Tibial nerve (tissue), 4 donors: ENCODE results near the gene CHST5. TPM values are rescaled to one million over a fixed set of nuclear protein-coding genes. Genes with fewer than 3 reads are reported as not detected.

ENCODE experiments used
- DNase-seq, 2 donors: peaks; one replicate each; pipeline ENCODE4 v3.0.0-alpha.2; 2019; ENCODE audit warnings: low spot score in 2 of 2
- H3K27ac ChIP-seq, 4 donors: fragments of 200-600 bp; sonication (generic) in 3 of 4; one replicate each; pipeline ENCODE4 v1.5.1; 2017 to 2019; ENCODE audit warnings: mild to moderate bottlenecking in 1 of 4
- H3K27me3 ChIP-seq, 2 donors: fragments of 200-600 bp; sonication (generic) in 1 of 2; one replicate each; pipeline versions ENCODE4 v1.5.1 to v1.6.0; 2017 to 2019
- H3K36me3 ChIP-seq, 3 donors: fragments of 200-600 bp; sonication (generic); one replicate each; pipeline ENCODE4 v1.5.1; 2018 to 2019
- H3K4me1 ChIP-seq, 4 donors: fragments of 200-600 bp; sonication (generic) in 3 of 4; one replicate each; pipeline ENCODE4 v1.5.1; 2017 to 2019
- H3K4me3 ChIP-seq, 4 donors: fragments of 200-600 bp; sonication (generic) in 3 of 4; one replicate each; pipeline ENCODE4 v1.5.1; 2017 to 2019; ENCODE audit warnings: mild to moderate bottlenecking in 1 of 4, moderate library complexity in 1 of 4
- H3K9me3 ChIP-seq, 4 donors: fragments of 200-600 bp; sonication (generic) in 3 of 4; one replicate each; pipeline ENCODE4 v1.5.1; 2017 to 2019
- CTCF ChIP-seq, 5 experiments: fragments of 200-600 bp in 3 of 5; fragments of 450-650 bp in 2 of 5; sonication (generic) in 3 of 5; IDR thresholded peaks; one replicate each; pipeline ENCODE4 v1.5.1; 2016 to 2019; ENCODE audit warnings: antibody characterized with exemption in 5 of 5, mild to moderate bottlenecking in 3 of 5, moderate library complexity in 2 of 5
- EP300 ChIP-seq, 2 donors: sonication (generic); formaldehyde crosslinking; IDR thresholded peaks; one replicate each; pipeline ENCODE4 v1.6.1; 2017; ENCODE audit warnings: antibody characterized with exemption in 2 of 2, mild to moderate bottlenecking in 1 of 2
- POLR2A ChIP-seq, 2 donors: fragments of 450-650 bp; IDR thresholded peaks; one replicate each; pipeline ENCODE4 v1.6.1; 2017; ENCODE audit warnings: antibody characterized with exemption in 2 of 2, mild to moderate bottlenecking in 2 of 2, moderate library complexity in 2 of 2
- WGBS, 2 donors: methylation state at CpG; one replicate each; pipeline ENCODE4 v1.1.5; 2018; 5-methylcytosine and 5-hydroxymethylcytosine counted together
- total RNA-seq, 4 donors: library from RNA; depleted of rRNA; stranded (reverse); fragments of >200 nt; gene quantifications; one replicate each; pipeline ENCODE4 v1.1.0, GENCODE V29; 2016

Gene CHST5
- total RNA-seq, 4 donors from 2014 or later: 0.30 TPM; not detected in 3

DNA sequence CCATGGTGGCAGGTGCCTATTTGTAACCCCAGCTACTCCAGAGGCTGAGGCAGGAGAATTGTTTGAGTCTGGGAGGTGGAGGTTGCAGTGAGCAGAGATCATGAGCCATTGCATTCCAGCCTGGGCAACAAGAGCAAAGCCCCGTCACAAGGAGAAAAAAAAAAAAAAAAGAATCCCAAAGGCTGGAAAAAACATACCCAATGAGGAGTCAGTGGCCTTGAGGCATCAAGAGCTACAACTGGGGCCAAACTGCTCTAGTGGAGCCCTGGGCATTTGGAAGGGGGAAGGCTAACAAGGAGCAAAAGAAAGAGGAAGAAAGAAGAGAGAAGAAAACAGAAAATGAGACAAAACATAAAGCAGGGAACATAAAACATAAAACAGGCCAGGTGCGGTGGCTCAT, 47.6 kb downstream of the CHST5 start:
- DNase-seq: no peak
- TF ChIP-seq CTCF (IDR thresholded peaks at IDR 0.05) (no peak), POLR2A (IDR thresholded peaks at IDR 0.05) (no peak), EP300 (IDR thresholded peaks at IDR 0.05) (no peak)

DNA sequence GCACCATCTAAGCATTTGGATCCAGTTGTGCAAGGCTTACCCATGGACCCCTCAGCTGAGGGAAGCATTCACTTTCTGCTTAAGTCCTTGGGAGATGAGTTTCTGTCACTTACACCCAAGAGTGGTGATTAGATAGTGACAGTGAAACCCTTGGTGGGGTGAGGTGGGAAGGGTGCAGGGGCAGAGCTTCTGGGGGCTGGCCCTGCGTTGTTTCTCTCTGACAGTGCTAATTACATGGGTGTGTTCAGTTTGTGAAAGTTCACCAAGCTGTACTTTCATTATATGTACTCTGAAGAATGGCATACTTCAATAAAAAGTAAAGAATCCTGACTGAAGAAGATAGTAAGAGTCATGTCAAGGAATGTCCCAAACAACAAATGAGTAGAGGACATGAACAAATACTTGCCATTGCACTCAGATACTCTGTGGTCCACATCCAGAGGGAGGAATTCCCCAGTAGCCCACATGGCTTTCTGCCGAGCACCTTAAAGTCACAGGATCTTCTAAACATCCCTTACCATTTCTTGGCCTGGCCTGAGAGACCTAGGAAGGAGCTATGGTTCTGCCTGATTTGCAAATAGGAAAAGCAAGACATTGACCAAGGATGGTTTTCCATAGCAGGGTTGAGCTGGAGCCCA, 49.1 kb downstream of the CHST5 start:
- H3K9me3 ChIP-seq: no peaks in the 10 kb centered on the region
- no peaks in the 10 kb centered on the region for H3K4me1 ChIP-seq
- no peaks in the 10 kb centered on the region for H3K36me3 ChIP-seq
- no peak for DNase-seq
- no peak overlapping the region for H3K4me3 ChIP-seq
- WGBS, 2 donors: 75 to 83% methylated on average over 2 of the region's 2 CpGs
- TF ChIP-seq EP300 (IDR thresholded peaks at IDR 0.05) (no peak), CTCF (IDR thresholded peaks at IDR 0.05) (no peak), POLR2A (IDR thresholded peaks at IDR 0.05) (no peak)
- no peaks in the 10 kb centered on the region for H3K27me3 ChIP-seq
- no peak overlapping the region for H3K27ac ChIP-seq

More for the DNA sequence above, 47.6 kb downstream of the CHST5 start:
- Histone ChIP-seq H3K4me1 (no peaks in the 10 kb centered on the region), H3K27me3 (peaks cover 0 to 5% of the 10 kb centered on the region in 2 donors), H3K27ac (no peak overlapping the region), H3K4me3 (no peak overlapping the region), H3K36me3 (no peaks in the 10 kb centered on the region), H3K9me3 (no peaks in the 10 kb centered on the region)
- WGBS, 2 donors: 88 to 94% methylated on average over 2 of the region's 2 CpGs

DNA sequence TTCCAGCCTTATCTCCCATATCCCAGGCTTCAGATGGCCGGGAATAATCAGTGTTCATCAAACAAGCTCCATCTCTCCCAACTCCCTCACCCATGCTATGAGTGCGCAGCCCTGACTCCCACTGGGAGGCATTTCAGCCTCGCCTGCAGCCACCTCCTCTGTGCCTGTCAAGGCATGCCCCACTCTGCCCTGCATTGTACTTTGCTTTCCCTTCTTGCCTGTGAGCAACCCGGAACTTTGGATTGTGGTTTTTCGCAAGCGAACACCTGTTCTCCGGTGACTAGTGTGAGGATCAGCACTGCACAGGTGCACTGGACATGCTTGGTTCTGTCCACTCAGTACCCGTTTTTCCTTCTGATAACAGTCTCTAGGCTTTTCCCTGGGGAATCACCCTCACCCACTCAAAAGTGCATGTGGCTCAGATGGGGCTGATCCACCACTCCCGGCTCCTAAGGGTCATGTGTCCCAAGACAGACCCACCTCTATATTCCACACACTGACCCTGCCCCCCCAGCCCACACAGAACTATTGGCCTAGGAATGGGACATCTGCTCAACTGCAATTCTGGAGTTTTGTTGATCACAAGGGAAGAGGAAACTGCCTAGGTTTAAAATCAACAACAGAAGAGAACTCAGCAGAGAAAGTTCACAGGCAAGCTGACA, 49.8 kb downstream of the CHST5 start:
- Histone ChIP-seq H3K4me1 (no peaks in the 10 kb centered on the region), H3K4me3 (no peak overlapping the region), H3K36me3 (no peaks in the 10 kb centered on the region), H3K27me3 (no peaks in the 10 kb centered on the region), H3K27ac (no peak overlapping the region), H3K9me3 (no peaks in the 10 kb centered on the region)
- WGBS, 2 donors: 85 to 91% methylated on average over 9 of the region's 9 CpGs
- no peak for TF ChIP-seq CTCF (IDR thresholded peaks at IDR 0.05)
- no peak for TF ChIP-seq EP300 (IDR thresholded peaks at IDR 0.05)
- TF ChIP-seq POLR2A (IDR thresholded peaks at IDR 0.05): no peak
- DNase-seq: no peak

GRCh38 chr16:75485230-75486013, 50.5 kb downstream of the CHST5 start:
- 76 to 84% methylated on average over 7 of the region's 7 CpGs for WGBS, 2 donors

More at GRCh38 chr16:75485230-75486013, 50.5 kb downstream of the CHST5 start:
- H3K4me1 ChIP-seq: no peaks in the 10 kb centered on the region
- no peaks in the 10 kb centered on the region for H3K27me3 ChIP-seq
- no peaks in the 10 kb centered on the region for H3K36me3 ChIP-seq
- DNase-seq: no peak
- no peak overlapping the region for H3K27ac ChIP-seq
- no peaks in the 10 kb centered on the region for H3K9me3 ChIP-seq
- TF ChIP-seq POLR2A (IDR thresholded peaks at IDR 0.05): no peak
- no peak for TF ChIP-seq CTCF (IDR thresholded peaks at IDR 0.05)
- TF ChIP-seq EP300 (IDR thresholded peaks at IDR 0.05): no peak
- no peak overlapping the region for H3K4me3 ChIP-seq
